ENCODE data around the gene PPAT.
"Not testable (repeated sequence)": the region's sequence is repeated elsewhere in the genome, so short reads cannot be mapped to it uniquely, and the experiment has no call there.

Gene PPAT

DNA sequence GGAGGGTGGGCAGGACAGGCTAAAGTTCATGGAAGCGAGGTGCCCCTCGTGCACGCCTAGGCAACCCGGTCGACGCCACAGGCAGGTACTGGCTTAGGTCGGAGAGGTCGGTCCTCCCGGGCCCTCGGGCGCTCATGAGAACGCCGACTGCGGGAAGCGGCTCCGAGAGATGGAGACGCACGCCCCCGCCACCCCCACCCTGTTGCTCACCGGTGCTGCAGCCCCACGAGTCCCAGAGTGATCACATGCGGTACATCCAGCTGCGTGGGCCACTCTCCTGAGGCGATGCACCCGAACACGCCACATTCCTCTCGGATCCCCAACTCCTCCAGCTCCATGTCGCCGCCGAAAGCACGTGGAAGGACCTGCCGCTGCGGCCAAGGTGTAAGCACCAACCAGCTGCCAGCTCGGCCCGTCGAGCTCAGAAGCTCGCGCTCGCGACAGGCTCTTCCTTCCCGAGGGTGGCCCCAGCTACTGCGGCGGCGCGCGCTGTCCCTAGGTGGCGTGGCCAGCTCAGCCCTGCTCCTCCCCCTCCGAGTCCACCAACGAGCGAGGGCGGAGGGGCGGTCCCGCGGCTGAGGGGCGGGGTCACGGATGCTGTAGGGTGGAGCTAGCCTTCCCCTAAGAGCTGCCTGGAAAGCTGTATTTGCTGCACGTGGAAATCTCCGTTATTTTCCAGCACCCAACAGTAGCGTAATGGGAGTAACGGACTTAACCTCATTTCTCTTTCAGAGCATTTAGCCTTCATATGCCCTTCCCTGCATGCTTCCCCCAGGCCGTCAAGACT, at the start of gene PPAT:
Gene PPAT, minus strand, starts transcription at position 476 of the 787 bp plus-strand sequence. Its CDS starts 138 bp downstream, at position 338.
- peak; percentile 98 to 99 for DNase-seq

DNA sequence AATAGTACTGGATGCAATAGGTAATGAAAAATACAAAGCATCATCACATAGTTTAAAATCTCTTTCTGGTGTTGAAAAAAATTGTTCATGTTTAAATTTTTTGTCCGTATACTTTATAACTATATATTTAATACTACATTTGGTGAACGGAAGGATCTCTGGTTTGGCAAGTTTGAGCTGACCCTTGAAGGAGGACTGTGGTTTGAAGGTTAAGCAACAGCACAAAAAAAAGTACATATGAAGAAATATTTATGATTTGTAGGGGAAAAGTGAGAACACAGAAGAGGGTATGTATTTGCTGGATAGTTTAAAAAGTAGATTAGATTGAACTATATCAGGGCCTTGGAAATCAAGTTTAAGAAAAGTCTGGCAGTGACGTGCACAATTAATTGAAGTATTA, 45.3 kb upstream of the PPAT start:
- no peak for DNase-seq

DNA sequence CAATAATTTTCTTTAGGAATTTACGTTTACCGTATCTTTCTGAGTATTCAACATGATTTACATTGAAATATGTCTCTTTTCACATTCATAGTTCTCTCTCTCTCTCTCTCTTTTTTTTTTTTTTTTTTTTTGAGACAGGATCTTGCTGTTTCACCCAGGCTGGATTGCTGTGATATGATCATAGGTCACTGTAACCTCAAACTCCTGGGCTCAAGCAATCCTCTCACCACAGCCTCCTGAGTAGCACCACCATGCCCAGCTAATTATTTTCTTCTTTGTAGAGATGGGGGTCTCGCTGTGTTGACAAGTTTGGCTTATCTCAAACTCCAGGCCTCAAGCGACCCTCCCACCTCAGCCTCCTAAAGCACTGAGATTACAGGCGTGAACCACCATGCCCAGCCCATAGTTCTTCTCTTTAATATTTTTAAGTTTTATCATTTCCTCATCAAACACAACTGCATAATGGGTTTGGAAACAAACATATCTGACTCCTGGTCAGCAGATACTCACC, 41.8 kb upstream of the PPAT start:
- no peak for DNase-seq

DNA sequence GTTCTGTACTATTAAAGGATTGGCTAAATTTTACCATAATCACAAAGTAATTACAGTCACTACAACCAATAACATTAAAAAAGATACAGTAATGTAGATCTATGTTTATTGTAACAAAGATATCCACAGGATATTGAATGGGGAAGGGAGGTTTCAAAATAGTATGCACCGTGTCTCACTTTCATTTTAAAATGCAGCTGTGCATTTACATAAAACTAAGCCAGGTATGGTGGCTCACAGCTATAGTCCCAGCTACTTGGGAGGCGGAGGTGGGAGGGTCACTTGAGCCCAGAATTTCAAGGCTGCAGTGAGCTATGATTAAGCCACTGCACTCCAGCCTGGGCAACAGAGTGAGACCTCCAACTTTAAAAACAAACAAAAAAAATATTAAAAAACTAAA, 40.5 kb upstream of the PPAT start:
- DNase-seq = no peak

DNA sequence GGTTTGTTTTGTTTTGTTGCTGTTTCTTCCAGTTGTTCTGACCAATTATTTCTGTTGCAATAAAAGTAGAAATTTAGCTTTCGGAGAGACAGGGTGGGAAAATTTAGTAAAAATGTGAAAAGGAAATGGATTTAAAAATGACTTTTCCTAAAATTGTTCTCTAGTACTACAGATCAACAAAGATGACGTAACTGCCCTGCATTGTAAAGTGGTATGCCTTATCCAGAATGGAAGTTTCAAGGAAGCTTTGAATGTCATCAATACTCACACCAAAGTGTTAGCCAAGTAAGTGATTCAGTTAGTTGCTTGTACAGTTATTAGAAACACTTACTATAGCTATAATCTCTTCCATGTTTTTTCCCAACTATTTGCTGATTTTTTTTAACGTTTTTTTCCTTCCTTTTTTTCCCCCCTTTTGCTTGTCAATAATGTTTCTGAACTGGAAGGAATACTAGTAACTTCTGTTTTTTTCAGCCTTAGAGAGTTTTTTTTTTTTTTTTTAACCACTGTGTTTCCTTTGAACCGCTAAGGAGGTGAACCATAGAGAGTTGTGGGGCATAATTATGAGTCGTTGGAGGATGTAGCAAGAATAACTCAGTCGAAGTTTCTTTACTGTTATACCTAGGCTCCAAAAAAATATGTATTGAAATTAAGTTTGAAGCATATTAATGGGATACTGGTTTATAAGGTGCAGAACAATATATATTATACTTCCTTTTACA, 34.2 kb upstream of the PPAT start:
- no peak for DNase-seq

DNA sequence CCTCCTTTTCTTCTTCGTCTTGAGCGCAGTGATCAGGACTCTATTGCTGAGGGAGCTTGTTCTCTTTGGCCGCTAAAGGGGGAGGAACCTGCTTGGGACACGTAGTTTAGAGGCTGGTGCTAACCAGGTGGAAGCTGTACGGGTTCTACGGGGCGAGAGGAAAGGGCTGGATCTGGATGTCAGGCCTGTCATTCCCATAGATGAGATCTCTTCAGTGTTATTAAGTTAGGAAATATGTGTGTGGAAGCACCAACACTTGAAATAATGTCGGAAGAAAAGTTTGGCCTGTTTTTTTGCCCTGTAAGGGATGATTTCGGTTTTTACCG, 32.6 kb upstream of the PPAT start:
- DNase-seq = peak; percentile 59 to 73

DNA sequence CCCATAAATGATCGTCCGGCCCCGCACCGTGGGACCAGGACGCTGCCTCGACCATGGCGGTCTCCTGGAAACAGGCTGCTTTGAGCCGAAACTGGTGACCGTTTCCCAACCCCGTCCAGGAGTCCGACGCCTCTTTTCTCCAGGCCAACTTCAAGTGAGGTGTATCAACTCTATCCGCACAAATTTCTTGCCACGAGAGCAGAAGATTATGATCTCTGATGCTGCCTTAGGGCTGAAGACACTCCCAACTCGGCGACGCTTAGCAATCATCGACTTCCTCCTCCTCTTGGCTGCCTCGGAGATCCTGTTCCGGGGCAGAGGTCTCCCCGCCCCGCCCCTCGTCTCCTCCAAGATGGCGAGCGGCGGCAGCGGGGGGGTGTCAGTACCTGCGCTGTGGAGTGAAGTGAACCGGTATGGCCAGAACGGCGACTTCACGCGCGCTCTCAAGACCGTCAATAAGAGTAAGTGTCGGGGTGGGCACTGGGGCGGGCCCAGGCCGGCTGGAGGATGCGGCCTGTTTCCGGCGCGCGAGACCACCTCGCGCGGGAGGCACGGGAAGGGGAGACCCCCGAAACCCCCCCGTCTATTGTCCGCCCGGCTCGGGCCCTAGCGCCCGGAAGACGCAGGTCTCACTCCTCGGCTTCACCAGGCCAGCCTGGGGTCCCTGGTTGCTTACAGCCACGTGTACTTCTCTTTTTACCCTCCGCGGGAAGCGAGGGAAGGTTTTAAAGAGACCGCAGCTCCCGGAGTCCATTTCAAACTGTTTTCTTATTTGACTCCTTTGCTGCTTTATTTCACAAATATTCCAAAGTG, 32.1 kb upstream of the PPAT start, which contains the start of gene SRP72:
Gene SRP72, plus strand, starts transcription at position 334 of the 813 bp plus-strand sequence. Its CDS starts 19 bp downstream, at position 353.
- DNase-seq = peak; percentile 85 to 89

DNA sequence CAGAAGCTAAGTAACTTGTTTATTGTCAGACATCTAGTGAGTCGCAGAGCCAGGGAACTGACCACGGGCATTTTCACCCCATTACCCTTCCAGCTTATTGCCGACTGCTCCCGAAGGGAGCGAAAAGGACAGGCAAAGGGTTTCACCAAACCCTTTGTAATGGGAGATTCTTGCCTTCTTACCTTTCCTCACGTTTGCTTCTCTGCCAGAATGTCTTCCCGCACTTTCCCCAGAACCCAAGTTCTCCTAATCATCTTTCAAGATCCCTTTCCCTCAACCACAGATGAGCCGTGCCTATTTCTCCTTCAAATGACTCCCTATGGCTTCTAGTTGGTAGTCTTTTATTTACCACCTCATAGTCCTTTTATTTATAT, 31.5 kb upstream of the PPAT start:
- no peak for DNase-seq

DNA sequence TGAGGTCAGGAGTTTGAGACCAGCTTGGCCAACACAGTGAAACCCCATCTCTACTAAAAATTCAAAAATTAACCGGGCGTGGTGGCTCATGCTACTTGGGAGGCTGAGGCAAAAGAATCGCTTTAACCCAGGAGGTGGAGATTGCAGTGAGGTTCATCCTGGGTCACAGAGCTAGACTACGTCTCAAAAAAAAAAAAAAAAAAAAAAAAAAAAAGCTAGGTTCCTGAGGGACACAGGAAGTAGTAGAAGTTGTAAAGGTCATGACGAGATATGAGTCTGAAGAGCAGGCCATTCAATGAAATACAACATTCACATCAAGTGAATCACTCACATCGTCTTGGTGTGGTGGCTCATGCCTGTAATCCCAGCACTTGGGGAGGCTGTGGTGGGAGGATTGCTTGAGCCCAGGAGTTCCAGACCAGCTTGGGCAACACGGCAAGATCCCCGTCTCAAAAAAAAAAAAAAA, 30.9 kb upstream of the PPAT start:
- not testable (repeated sequence) for DNase-seq

DNA sequence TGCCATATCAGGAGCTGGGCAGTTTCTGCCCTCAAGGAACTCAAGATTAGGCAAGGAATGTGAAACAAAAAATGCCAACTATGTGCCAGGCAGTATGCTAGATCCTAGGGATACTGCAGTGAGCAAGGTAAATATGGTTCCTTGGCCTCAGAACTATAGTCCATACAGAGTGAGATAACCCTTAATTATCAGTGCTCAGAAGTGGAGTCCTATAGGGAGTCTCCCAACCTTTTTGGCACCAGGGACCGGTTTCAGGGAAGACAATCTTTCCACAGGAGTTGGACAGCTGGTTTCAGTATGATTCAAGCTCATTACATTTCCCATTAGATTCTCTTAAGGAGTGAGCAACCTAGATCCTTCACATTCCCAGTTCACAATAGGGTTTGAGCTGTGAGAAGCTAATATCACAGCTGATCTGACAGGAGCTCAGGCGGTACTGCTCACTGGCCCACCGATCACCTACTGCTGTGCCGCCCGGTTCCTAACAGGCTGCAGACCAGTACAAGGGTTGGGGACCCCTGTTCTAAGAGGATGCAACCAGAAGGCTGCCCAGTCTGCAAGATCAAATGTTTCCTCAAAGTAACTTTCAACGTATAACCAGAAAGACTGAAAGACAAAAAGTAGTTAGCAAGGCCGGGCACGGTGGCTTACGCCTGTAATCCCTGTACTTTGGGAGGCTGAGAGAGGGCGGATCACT, 30.3 kb upstream of the PPAT start:
- DNase-seq = no peak

DNA sequence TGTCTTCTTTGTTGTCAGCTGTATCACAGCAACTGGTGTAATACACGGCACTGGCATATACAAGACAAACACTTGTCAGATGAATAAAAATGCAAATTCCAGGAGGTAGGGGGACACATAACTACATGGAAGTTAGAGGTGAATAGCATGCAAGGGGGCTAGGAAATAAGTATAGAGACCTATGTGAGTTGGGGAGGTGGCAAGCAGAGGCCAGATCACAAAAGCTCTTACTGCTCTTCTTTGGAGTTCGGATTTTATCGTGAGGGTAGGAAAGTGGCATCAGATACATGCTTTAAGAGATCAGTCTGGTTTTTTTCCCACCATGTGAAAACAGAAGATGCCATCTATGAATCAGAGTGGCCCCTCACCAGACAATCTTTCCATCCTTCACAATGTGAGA, 29.2 kb upstream of the PPAT start:
- DNase-seq = no peak

DNA sequence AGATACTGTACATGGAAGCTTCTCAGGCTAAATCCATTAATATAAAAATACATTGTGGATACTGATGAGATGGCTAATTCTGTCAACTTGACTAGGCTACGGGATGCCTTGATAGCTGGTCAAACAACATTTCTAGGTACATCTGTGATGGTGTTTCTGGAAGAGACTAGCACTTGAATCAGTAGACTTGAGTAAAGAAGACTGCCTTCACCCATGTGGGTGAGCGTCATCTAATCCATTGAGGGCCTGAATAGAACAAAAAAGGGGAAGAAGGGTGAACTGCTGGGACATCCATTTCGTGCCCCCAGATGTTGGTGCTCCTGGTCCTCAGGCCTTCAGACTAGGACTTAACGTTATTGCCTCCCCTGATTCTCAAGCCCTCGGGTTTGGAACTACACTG, 28.3 kb upstream of the PPAT start:
- DNase-seq = no peak

DNA sequence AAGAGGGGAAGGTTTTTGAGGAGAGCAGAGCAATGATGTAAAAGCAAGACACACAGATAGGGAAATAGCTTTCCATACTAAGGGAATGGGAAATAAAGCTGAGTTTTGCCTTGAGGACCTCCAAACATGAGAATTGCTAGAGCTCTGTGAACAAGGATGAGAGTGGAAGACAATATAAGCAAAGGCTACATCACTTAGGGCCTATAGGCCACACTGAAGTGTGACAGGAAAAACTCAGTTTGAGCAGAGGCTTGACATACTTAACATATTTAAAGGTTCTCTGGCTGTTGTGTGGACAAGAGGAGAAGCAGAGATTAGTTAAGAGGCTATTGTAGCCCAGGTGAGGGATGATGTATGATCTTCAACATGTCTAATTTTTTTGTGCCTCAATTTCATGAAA, 26.7 kb upstream of the PPAT start:
- no peak for DNase-seq

DNA sequence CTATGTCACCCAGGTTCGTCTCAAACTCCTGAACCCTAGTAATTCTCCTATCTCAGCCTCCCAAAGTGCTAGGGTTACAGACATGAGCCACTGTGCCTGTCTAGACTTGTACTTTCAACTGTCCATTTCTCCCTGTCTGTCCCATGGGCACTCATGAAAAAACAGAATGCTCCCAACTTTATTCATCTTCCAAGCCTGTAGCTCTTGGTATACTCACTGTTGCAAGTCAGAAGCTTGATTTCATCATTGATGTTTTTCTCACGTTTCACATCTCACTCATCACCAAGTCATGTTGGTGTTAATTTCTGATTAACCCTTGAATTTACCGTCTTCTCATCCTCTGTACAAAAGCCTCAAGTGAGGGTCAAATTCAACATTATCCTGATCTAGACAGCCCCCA, 24.7 kb upstream of the PPAT start:
- no peak for DNase-seq

DNA sequence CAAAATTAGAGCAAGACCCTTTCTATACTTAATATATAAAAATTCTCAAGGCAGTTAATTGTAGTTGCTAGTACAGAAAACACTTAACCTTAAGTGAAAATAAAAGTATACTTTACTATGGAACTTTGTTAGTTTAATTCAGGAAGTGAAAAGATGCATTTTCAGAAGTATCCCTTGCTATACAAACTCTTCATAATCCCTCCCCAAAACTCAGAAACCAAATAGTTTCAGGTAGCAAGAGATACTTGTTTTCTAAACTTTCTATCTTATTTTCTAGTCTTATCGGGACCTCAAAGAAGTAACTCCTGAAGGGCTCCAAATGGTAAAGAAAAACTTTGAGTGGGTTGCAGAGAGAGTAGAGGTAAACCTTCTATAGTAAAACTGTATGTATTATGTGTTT, 14.9 kb upstream of the PPAT start:
- DNase-seq = no peak

DNA sequence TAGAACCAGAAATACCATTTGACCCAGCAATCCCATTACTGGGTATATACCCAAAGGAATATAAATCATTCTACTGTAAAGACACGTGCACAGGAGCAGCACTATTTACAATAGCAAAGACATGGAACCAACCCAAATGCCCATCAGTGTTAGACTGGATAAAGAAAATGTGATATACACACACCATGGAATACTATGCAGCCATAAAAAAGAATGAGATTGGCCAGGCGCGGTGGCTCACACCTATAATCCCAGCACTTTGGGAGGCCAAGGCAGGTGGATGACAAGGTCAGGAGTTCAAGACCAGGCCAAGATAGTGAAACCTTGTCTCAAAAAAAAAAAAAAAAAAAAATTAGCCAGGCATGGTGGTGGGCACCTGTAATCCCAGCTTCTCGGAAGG, 14.1 kb upstream of the PPAT start:
- DNase-seq = not testable (repeated sequence)

DNA sequence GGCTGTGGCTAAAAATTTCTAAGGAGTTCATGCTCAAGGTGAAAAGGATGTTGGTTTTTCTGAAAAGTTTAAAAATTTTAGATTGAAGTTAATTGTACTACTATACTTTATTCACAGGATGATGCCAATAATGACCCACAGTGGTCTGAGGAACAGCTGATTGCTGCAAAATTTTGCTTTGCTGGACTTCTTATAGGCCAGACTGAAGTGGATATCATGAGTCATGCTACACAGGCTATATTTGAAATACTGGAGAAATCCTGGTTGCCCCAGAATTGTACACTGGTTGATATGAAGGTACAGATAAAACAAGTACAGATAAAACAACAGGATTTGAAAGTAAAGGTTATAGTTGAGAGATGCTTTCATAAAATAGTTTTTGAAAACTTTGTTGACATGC, 12.9 kb upstream of the PPAT start:
- no peak for DNase-seq

DNA sequence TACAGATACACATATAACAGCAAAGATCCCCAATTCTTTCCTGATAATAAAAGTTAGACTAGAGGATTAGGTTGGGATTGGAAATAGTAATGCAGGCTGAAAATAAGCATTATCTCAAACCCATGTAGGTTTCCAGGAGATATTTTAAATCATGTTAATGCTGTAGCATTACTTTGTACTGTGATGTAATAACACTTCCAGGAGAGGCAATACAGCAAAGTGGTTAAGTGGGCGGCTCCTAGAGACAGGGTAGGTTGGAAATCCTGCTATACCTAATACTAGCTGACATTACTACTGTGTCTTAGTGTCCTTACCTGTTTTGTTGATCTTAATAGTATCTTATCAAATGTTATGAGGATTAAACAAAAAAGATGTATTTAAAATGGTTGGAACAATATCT, 10.3 kb upstream of the PPAT start:
- DNase-seq = no peak

DNA sequence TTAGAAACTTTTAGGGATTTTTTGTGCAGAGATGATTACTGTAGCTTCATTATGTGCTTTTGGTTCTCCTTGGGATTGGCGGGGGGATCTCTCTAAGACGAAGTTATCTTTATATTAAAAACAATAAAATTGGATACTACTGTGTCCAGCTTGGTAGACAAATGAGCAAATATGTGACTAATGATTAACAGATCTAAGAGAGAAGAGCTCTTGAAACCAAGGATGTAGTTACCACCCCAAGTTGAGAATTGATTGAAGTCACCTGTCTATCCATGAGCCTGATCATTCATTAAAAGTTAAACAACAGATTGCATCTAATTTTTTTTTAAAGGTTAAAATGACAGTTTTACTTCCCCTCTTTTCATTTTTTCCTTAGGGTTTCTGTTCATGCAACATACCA, 9.3 kb upstream of the PPAT start:
- no peak for DNase-seq

DNA sequence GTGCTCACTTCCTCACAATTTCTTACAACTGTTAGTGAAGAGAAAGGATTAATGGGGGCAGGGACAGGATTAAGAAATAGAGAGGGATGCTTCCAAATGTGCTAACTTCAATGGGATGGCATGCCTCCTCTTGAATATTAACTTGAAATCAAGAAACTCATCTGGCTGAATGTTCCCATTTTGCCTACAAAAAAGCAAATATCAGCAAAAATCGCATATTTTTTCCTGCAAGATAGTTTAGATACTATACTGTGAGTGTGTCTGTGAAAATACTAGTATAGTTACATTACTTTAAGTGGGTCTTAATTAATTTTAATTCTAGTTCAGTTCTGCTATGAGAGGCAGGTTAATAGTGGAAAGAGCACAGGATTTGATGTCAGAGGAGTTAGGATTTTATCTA, 5.6 kb upstream of the PPAT start:
- no peak for DNase-seq

DNA sequence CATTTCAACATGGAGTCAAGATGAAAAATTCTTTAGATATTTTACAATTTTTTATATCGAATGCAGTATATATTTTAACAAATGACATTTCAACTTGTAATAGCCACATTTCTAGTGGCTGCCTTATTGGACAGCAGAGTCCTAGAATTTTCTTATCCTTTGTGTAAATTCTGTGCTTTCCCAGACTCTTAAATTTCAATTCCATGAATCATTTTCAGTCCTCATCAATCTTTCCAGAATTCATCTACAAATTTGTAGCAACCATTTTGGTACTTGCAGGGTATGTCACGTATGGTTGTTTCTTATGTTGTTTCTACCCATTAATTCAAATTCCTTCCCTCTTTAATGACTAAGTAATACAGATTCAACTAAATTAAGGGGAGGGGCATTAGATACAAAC, 3.4 kb upstream of the PPAT start:
- DNase-seq = no peak

DNA sequence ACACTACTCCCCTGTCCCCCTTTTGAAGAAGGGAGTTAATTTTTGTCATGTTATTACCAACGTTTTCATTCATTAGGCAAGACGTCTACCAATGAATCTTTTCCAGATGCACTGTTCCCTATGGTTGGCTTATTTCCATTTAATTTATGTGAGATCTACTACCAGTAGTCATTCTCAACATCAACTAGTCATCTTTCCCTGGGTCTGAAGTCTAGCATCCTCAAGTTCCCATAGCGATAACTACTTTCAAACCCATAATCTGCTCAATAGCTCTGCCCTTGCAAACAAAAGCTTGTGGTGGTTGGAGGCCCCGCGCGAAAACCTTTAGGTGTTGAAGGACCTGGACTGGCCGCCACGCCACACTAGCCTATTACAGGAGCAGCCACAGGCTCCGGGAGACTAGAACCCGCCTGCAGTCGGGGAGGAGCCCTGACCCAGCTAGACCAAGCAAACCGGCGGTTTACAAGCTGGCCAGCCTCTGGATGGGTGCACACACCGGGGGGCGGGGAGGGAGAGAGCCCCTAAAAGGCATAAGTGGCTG, 746 bp downstream of the PPAT start:
- DNase-seq = peak; percentile 84 to 90

All from SHP77 (cell line).